ENCODE results near the gene TOE1. TPM values are rescaled to one million over a fixed set of nuclear protein-coding genes. Genes with fewer than 3 reads are reported as not detected.

Gene TOE1
- total RNA-seq, 1 donor from 2014 or later = 9.5 TPM

- DNase-seq (ENCODE audit: low read depth) = no peak
- no peak for FAIRE-seq
- Histone ChIP-seq H3K4me3 (ENCODE audit: low read depth, low read length) (no peak overlapping the region), H3K27me3 (ENCODE audit: control insufficient read depth, insufficient read depth, low read length) (no peaks in the 10 kb centered on the region), H3K36me3 (ENCODE audit: control insufficient read depth, insufficient read depth, low read length) (no peaks in the 10 kb centered on the region)
- TF ChIP-seq, protein P1, sequence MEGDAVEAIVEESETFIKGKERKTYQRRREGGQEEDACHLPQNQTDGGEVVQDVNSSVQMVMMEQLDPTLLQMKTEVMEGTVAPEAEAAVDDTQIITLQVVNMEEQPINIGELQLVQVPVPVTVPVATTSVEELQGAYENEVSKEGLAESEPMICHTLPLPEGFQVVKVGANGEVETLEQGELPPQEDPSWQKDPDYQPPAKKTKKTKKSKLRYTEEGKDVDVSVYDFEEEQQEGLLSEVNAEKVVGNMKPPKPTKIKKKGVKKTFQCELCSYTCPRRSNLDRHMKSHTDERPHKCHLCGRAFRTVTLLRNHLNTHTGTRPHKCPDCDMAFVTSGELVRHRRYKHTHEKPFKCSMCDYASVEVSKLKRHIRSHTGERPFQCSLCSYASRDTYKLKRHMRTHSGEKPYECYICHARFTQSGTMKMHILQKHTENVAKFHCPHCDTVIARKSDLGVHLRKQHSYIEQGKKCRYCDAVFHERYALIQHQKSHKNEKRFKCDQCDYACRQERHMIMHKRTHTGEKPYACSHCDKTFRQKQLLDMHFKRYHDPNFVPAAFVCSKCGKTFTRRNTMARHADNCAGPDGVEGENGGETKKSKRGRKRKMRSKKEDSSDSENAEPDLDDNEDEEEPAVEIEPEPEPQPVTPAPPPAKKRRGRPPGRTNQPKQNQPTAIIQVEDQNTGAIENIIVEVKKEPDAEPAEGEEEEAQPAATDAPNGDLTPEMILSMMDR (IDR thresholded peaks at IDR 0.05; ENCODE audit: insufficient read depth, low read length, severe bottlenecking) = no peak
These were observed 45.3 kb downstream of the TOE1 start for GRCh38 chr1:45385302-45385701.

- TF ChIP-seq, protein P1 (IDR thresholded peaks at IDR 0.05; ENCODE audit: insufficient read depth, low read length, severe bottlenecking) = no peak
- no peak for DNase-seq (ENCODE audit: low read depth)
- no peak overlapping the region for H3K4me3 ChIP-seq (ENCODE audit: low read depth, low read length)
- no peak for FAIRE-seq
- H3K36me3 ChIP-seq (ENCODE audit: control insufficient read depth, insufficient read depth, low read length) = no peaks in the 10 kb centered on the region
- no peaks in the 10 kb centered on the region for H3K27me3 ChIP-seq (ENCODE audit: control insufficient read depth, insufficient read depth, low read length)
These were observed 46.2 kb downstream of the TOE1 start for GRCh38 chr1:45386219-45386618.

Other genes with a start within 250 kb of the TOE1 start
- under 0.01 TPM in 2 replicates for gene ZSWIM5, start 133.6 kb upstream of the TOE1 start, total RNA-seq
- under 0.01 and 0.53 TPM in 2 replicates for gene HPDL, start 13.3 kb upstream of the TOE1 start, total RNA-seq
- gene MUTYH, start 270 bp downstream of the TOE1 start, total RNA-seq = 20.2 and 20.5 TPM in 2 replicates
- gene TESK2, start 151.0 kb downstream of the TOE1 start, total RNA-seq = 1.6 and 2.0 TPM in 2 replicates
- gene CCDC163, start 159.9 kb downstream of the TOE1 start, total RNA-seq = 0.26 and 0.64 TPM in 2 replicates
- gene MMACHC, start 160.1 kb downstream of the TOE1 start, total RNA-seq = 0.77 and 1.1 TPM in 2 replicates
- gene PRDX1, start 181.7 kb downstream of the TOE1 start, total RNA-seq = 403 and 721 TPM in 2 replicates
- 109 and 145 TPM in 2 replicates for gene AKR1A1, start 210.7 kb downstream of the TOE1 start, total RNA-seq
- gene NASP, start 243.9 kb downstream of the TOE1 start, total RNA-seq = 16.6 and 28.3 TPM in 2 replicates